Subcutaneous preadipocyte (primary cell): ENCODE results near the gene KLHL25. TPM values are rescaled to one million over a fixed set of nuclear protein-coding genes. Genes with fewer than 3 reads are reported as not detected.
A peak's percentile ranks its signal among the peaks of the same experiment; 100 is the strongest.

ENCODE experiments used
- small RNA-seq: library from RNA; depleted of rRNA; stranded (forward); fragments of <200 nt; gene quantifications from one replicate; pipeline ENCODE3, GENCODE V24; 2012
- total RNA-seq: library from RNA; depleted of rRNA; stranded (reverse); fragments of >200 nt; gene quantifications from 2 replicates; pipeline ENCODE4 v1.2.3, GENCODE V29; 2012

KLHL25 gene
- total RNA-seq: 2.2 and 4.1 TPM in 2 replicates

DNA sequence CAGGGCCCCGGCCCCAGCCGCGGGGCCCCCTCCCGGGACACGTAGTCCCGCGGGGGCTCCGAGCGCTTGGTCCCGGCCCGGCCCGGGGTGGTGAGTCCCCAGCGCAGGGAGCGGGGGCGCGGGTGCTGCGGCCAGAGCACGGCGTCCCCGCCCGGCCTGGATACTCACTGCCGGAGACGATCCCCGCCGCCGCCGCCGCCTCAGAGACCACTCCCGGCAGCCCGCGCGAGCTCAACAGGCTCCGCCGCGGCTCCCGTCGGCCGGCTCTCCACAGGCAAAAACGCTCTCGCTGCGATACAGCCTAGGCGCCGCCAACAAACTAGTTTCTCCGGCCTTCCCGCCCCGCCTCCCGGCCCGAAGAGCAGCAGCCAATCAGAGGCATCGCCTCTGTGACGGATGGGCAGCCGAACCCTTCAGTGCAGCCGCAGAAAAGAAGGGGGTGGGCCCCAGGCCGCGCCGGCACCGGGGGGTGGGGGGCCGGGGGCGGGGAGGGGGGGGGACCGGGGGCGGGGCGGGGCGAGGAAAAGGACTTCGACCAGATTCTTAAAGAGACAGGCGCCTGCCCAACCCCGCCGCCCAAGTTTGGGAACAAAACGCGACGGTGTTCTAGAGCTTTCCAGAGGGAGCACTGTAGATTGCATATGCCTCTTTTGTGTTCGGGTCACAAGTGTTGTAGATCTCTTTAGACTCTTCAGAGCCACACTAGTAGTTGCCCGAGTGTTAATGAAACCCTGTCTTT is at the start of gene KLHL25:
KLHL25 (minus strand) TSS at position 328 of the 739 bp plus-strand sequence. CDS start 25,115 bp downstream, outside the sequence.

Small RNA genes lying within 50 kb of the gene (small RNA-seq; reads per million reads assigned to genes)
- gene AC021739.1: not detected
- gene MIR1276: 0.33 reads per million, percentile 12 among the genes with 10 or more reads in this experiment
- gene MIR548AP: not detected
- not detected for gene RNU6-231P
